HG02884 (cell line): ENCODE results near the gene ATG4B.
"Not testable (repeated sequence)": the region's sequence is repeated elsewhere in the genome, so short reads cannot be mapped to it uniquely, and the experiment has no call there.

Source experiments
- ATAC-seq: cut with Tn5 transposase; IDR thresholded peaks from one replicate; pipeline ENCODE4 v1.9.1; 2021; ENCODE audit warnings: mild to moderate bottlenecking, moderate library complexity; ENCODE audit not compliant: unreplicated experiment

Gene ATG4B

GRCh38 chr2:241660593-241661213 lies 23.2 kb downstream of the ATG4B start:
- ATAC-seq = no peak

DNA sequence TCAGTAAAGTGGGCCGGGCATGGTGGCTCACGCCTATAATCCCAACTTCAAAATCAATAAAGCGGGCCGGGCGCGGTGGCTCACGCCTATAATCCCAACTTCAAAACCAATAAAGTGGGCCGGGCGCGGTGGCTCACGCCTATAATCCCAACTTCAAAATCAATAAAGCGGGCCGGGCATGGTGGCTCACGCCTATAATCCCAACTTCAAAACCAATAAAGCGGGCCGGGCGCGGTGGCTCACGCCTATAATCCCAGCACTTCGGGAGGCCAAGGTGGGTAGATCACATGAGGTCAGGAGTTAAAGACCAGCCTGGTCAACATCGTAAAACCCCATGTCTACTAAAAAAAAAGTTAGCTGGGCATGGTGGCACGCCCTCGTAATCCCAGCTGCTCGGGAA lies 25.2 kb downstream of the ATG4B start:
- not testable (repeated sequence) for ATAC-seq

DNA sequence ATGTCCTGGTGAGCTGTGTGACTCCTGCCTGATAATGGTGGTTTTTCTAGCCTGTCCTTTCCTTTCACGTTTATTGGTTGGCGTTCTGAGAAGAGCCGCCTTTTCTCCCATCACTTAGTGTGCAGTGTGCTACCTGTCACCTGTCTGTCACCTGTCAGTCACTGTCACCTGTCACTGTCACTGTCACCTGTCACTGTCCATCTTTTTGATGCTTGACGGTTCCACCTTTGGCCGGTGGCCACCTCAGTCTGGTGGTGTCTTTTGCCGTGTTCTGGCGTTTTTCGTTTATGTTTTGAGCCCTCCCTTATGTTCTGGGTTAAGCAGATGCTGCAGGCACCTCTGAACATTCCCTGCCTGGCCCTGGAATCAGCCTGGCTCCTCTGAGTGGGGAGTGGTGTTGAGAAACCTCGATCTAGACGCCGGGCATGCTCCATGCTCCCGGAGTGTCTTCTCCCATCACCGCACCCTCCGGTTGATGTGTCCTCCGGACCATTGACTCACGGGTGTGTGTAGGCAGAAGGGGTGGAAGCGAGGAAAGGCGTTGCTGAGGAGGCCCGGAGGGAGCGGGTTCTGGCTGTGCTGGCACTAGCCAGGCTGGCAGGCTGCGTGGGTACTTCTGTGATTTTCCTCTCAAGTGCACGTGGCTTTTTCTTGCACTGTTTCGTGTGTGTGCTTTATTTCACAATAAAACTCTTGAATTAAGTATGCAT lies 28.4 kb downstream of the ATG4B start:
- ATAC-seq = no peak

GRCh38 chr2:241666627-241667400 lies 29.3 kb downstream of the ATG4B start:
- ATAC-seq = no peak

GRCh38 chr2:241668354-241668753 lies 30.9 kb downstream of the ATG4B start:
- ATAC-seq = no peak

DNA sequence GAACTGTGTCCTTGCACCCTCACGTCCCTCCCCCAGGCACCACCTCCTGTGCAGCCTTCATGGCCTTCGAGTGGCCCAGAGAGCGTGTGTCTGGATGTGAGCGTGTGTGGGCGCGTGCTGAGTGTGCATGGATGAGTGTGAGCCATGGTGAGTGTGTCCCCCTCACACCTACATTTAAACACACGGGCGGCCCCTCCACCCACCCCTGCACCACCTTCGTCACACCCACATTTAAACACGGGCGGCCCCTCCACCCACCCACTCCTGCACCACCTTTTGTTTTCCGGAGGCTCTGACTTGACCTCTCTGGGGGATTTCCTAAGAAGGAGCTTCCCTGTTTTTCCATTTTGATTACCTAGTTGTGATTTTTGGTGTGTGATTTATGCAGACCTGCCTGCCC lies 31.3 kb downstream of the ATG4B start:
- no peak for ATAC-seq

- no peak for ATAC-seq
Measured at GRCh38 chr2:241670333-241671110, 33.0 kb downstream of the ATG4B start.

DNA sequence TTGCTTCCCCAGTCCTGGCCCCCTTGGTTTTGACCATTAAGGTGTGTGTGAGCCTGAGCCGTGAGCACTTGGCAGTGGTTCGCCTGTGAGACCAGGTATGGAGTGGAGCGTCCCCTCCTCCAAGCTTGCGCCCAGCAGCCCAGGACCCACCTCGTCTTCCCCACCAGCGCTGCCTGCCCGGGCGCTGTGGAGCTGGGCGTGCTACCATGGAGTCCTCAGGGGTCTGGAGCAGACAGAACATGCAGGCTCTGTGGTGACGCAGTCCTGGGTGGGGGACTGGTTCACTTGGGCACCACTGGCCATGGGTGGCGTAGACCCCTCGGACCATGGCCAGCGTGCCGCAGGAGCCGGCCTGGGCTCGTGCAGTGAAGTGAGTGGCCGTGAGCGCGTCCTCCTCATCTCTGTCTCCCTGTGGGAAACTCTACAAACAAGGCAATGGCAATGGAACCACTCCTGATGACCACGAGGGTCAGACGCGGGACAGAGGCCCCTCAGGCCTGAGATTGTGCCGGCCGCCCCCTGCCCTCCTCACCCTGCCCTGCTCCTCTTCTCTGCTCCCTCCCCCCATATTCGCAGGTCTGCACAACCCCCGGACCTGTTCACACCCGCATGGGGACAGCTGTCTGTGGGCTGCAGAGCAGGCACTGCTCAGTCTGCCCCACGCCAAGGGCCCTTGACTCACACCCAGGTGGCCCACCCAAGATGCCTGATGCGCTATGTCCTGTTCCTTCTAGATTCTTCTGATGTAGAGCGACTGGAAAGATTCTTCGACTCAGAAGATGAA lies 34.2 kb downstream of the ATG4B start:
- ATAC-seq = no peak

DNA sequence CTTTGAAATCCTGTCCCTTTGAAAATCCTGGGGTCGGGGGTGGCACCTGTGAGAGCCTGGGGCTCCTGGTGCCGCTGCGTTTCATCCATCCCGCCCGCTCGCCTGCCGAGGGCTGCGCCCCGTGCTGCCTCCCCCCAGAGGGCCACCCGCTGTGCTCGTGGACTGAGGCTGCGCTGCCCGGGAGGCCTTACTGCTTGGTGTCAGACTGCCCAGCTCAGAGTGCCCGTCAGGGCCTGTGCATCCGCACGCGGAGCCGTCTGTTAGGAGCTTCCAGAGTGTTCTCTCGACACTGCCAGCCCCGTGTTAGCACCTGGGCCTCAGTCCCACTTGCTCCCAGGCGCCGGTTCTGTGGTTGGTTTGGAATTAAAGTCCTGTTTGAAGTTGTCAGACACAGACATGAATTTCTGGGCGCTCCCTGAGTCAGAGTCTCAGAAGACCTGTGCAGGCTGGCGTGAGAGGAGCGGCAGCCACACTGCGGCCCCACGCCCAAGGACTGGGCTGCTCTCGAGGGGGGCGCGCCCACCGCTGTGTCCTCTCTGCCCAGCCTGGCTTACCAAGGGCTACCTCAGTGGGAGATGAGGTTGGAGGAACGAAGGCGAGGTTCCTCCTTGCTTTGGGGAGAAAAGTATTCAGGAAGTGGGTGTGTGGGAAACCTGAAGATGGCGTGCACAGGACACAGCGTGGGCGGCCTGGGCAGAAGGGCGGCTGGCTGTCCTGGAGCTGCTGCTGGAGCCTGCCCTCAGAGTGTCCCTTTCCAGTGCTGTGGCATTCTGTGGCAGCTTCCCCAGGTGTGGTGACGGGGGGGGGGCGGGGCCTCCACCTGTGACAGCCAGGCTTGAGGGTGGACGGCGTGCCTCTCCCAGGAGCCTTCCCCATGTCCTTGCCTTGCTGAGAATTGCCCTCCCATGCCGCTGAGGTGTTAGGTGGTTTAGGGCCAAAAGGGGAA lies 35.0 kb downstream of the ATG4B start:
- ATAC-seq = no peak

DNA sequence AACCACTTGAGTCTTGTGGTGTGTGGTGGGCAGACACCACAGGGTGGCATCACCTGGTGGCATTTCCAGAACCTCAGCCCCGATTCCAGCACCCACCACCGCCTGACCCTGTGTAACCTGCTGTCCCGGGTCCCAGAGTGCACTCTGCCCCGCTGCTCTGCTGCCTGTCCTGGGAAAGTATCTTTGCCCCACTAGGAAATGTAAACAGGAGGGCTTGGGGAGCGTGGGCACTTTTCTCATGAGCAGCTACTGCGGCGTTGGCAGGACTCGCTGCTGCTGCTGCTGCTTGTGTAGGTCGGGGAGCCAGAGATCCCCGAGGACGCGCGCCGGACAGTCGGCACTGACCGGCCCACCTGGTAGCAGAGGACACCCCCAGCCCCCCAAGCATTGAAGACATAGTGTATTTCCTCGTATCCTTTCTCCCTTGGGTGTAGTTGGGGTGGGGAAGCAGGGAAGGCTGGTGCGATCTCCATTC lies 35.7 kb downstream of the ATG4B start:
- no peak for ATAC-seq

DNA sequence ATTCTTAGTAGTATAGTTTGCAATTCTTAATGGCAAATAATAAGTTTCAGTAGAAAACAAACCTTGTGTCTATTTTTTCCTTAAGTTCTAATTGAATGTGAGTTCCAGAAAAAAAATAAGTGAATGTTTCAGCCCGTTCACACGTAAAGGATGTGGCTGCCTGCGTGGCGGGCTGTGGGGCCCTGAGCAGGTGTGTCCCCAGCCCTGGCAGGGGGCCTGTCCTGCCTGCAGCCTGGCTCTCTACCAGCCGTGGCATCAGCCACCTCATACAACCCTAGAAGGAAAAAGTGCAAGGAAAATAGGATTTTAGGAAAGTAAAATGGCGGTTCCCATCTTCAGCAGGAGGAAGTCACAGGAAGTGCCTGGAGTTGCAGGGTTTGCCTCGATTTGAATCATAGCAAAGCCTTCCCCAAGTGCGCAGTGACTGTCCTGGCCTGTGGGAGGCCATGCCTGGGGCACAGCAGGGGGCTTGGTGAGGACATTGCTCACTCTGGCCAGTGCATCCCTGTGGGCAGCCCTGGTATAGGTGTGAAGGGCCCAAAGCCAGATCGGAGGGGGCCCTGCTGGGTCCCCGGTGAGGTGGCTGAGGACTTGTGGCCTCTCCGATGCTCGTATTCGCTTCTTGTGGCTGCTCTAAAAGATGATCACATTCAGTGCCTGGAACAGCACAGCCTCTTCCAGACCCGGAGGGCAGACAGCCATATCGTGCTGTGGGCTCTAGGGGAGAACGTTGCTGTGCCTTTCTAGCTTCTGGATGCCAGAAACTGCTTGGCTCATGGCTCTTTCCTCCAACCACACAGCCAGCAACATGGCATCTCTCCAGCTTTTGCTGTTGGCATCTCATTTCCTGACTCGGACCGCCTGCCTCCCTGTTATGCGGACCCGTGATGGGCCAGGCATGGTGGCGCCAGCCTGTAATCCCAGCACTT lies 36.6 kb downstream of the ATG4B start:
- ATAC-seq = no peak

DNA sequence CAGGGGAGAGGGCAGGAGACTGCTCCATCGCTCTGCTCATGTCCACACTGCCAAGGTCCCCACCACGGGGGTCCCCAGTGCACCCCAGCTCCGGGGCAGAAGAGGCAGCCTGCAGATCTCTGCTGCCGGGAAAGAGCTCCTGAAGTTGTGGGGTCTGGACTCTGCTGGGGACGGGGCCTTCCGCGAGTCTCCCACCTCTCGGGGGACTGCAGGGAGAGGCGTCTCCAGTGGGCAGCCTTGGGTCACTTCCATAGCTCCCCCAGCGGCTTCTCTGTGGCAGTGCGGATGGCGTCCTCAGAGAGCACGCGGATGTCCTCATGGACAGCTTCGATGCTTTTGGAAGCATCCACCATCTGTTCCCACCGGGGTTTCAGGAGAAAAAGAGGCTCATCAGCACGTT lies 38.4 kb downstream of the ATG4B start:
- no peak for ATAC-seq

- ATAC-seq = no peak
Measured at GRCh38 chr2:241676665-241677064, 39.2 kb downstream of the ATG4B start.

DNA sequence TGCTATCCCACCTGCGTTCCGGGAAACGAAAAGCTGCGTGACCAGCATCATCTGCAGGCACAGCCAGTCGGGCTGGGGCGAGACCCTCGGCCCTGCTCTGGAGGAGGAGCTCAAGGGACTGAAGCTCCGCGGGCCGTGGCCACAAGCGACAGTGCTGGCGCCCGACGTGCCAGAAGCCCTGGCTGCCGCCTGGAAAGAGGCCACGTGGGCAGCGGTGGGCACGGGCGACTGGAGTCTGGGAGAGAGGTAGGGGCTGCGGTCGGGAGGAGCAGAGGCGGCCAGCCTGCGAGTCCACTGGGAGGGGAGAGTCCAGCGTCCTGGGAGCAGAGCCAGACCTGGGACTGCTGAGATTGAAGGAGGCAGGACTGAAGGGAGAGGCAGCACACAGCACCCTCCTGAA lies 39.9 kb downstream of the ATG4B start:
- no peak for ATAC-seq

DNA sequence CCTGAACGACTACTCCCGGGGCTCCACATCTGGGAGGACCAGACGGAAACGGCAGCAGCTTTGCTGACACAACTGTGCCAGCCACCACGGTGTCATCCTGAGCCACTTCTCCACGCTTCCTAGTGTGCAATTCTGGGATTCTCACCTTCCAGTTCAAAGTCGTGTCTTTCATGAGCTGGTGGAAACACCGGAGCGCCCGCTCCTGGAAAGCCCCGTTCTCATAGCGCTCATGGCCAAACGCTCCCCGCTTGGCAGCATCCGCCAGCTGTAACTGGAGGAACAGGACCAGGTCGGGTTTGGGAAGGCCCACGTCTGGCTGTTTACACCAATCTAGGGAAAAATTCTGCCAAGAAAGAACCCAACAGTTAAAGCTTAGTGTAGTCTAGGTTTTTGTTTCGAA lies 40.8 kb downstream of the ATG4B start:
- ATAC-seq = no peak

DNA sequence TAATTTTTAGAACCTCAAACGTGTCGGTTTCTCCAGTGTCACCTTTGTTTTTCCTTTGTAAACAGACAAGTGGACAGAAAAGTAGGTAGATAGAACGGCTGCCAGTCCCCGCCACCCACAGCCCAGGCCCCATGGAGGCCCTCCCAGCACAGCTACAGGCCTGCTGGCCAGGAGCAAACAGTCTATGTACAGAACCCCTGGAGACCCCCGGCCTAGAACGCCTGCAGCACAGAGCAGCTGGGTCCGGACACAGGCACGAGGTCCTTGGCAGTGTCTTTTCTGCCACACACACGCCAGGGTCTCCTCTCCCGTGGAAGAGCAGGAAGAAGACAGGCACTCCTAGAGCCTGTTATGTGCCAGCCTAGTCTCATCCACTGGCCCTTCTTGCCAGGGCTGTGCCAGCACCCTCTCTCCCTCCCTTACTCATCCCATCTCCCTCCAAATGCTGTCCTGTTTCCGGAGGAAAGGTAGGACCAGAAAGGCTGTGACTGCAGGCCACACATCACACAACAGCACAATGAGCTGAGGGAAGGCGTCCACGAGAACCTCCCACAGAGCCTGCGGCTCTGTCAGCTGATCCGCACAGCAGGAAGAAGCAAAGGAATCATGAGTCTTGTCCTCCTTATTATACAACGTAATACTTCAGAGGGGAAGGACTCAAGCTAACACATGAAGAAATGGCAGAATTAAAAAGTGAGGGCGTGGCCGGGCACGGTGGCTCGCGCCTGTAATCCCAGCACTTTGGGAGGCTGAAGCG lies 41.5 kb downstream of the ATG4B start:
- ATAC-seq = no peak

GRCh38 chr2:241680044-241680443 lies 42.6 kb downstream of the ATG4B start:
- no peak for ATAC-seq
